Aorta (tissue), 5 donors: Measurements from ENCODE around the gene CENPC. TPM values are rescaled to one million over a fixed set of nuclear protein-coding genes. Genes with fewer than 3 reads are reported as not detected.

Experiments used
- ATAC-seq: fragments of 200-7000 bp; cut with Tn5 transposase; one replicate; pipeline ENCODE4 v1.9.1; 2022; ENCODE audit warnings: moderate library complexity; ENCODE audit not compliant: low FRiP score
- DNase-seq, 2 donors: peaks; one replicate each; pipeline ENCODE4 v3.0.0-alpha.2; 2020
- H3K27ac ChIP-seq, 2 donors: one replicate each; pipeline ENCODE4 v1.5.1; 2013; ENCODE audit warnings: low read length in 2 of 2, mild to moderate bottlenecking in 2 of 2, moderate library complexity in 2 of 2, control low read depth in 1 of 2, inconsistent platforms in 1 of 2, low read depth in 1 of 2
- H3K27me3 ChIP-seq, 2 donors: one replicate each; pipeline ENCODE4 v1.6.1; 2013; ENCODE audit warnings: control low read depth in 1 of 2, low read length in 1 of 2, mild to moderate bottlenecking in 1 of 2, moderate library complexity in 1 of 2; ENCODE audit not compliant: insufficient read depth in 2 of 2, control insufficient read depth in 1 of 2
- H3K36me3 ChIP-seq, 2 donors: one replicate each; pipeline ENCODE4 v1.6.1; 2013; ENCODE audit warnings: control low read depth in 1 of 2, low read length in 1 of 2, mild to moderate bottlenecking in 1 of 2; ENCODE audit not compliant: insufficient read depth in 2 of 2, control insufficient read depth in 1 of 2
- H3K4me1 ChIP-seq, 2 donors: one replicate each; pipeline ENCODE4 v1.6.1; 2013; ENCODE audit warnings: low read length in 2 of 2, control low read depth in 1 of 2, mild to moderate bottlenecking in 1 of 2, moderate library complexity in 1 of 2; ENCODE audit not compliant: insufficient read depth in 2 of 2, control insufficient read depth in 1 of 2
- H3K4me3 ChIP-seq, 2 donors: one replicate each; pipeline ENCODE4 v1.5.1; 2013; ENCODE audit warnings: low read length in 2 of 2, control low read depth in 1 of 2, mild to moderate bottlenecking in 1 of 2
- H3K9me3 ChIP-seq: one replicate; pipeline ENCODE4 v1.6.1; 2013; ENCODE audit warnings: mild to moderate bottlenecking, low read length; ENCODE audit not compliant: control insufficient read depth
- WGBS, 2 donors: extraction: QIAGEN DNeasy Blood & Tissue Kit; methylation state at CpG; one replicate each; pipeline ENCODE4 v1.1.7; 2013; 5-methylcytosine and 5-hydroxymethylcytosine counted together
- intact Hi-C, 2 donors: fragments of 100-400 bp; cut with DNase I; formaldehyde crosslinking; loops; one replicate each; pipeline versions ENCODE4 v1.14.2 to v1.15.0; 2022
- polyA plus RNA-seq, 2 donors: library from polyadenylated mRNA; stranded (reverse); fragments of 200-250 nt; gene quantifications; one replicate each; pipeline ENCODE4 v1.2.3, GENCODE V29; 2013
- total RNA-seq, 2 donors: library from RNA; stranded (reverse); fragmentation: NEBNext Ultra II Directional; extraction: Animal tissue kit (Norgen Biotek cat#: 25700); gene quantifications; one replicate each; pipeline ENCODE4 v1.2.1, GENCODE V29; 2021
- donor health status: healthy with polysubstance abuse.
- donor health status: Bipolar disorder and iron deficiency.
- donor health status: DM: no; HTN: no; CAD: no.
- donor health status: DM: no; HTN: no; CAD: no.
- donor health status: DM: yes; HTN: yes; CAD: no.

CENPC gene
- total and polyA plus RNA-seq, 4 donors, result 3.0 to 41.6 (median 16.0) TPM

- Histone ChIP-seq H3K4me3 (no peak overlapping the region), H3K4me1 (no peaks in the 10 kb centered on the region), H3K9me3 (no peaks in the 10 kb centered on the region), H3K27ac (no peak overlapping the region), H3K36me3 (no peaks in the 10 kb centered on the region), H3K27me3 (no peaks in the 10 kb centered on the region)
- DNase-seq, result no peak
- intact Hi-C loops, result no loop called here
- 37 to 54% methylated on average over 1 of the region's 1 CpG for WGBS, 2 donors
- no peak for ATAC-seq
Measured at GRCh38 chr4:67430989-67431388, 114.3 kb downstream of the CENPC start.

- no peak for DNase-seq
- WGBS, 2 donors, result 91 to 97% methylated on average over 2 of the region's 2 CpGs
- no peaks in the 10 kb centered on the region for H3K27me3 ChIP-seq
- intact Hi-C loops, result no loop called here
- no peak overlapping the region for H3K27ac ChIP-seq
- no peaks in the 10 kb centered on the region for H3K9me3 ChIP-seq
- no peaks in the 10 kb centered on the region for H3K4me1 ChIP-seq
- H3K36me3 ChIP-seq, result no peaks in the 10 kb centered on the region
- no peak for ATAC-seq
- no peak overlapping the region for H3K4me3 ChIP-seq
Measured at GRCh38 chr4:67428819-67429218, 116.5 kb downstream of the CENPC start.

Other genes with a start within 250 kb of the CENPC start
- gene STAP1, start 13.2 kb upstream of the CENPC start, total RNA-seq, result under 1 TPM; 0.33 to 0.88 TPM
- gene STAP1, start 13.2 kb upstream of the CENPC start, polyA plus RNA-seq, result not detected
- gene UBA6, start 155.7 kb upstream of the CENPC start, total RNA-seq, result 10 to 100 TPM; 43.4 to 63.2 TPM
- 10 to 100 TPM in 1 of 2 donors, 1 to 10 TPM in 1; 9.4 to 11.2 TPM for gene UBA6, start 155.7 kb upstream of the CENPC start, polyA plus RNA-seq
- gene GNRHR, start 208.9 kb upstream of the CENPC start, total RNA-seq, result not detected
- not detected for gene GNRHR, start 208.9 kb upstream of the CENPC start, polyA plus RNA-seq